Measurements from ENCODE around the gene GP1BB. TPM values are rescaled to one million over a fixed set of nuclear protein-coding genes. Genes with fewer than 3 reads are reported as not detected.
A peak's percentile ranks its signal among the peaks of the same experiment; 100 is the strongest.

Gene GP1BB
- total and polyA plus RNA-seq, 2 of the 13 experiments (the other 11 are each of a cell fraction or from before 2014, with no cell fraction given) = not detected

DNA sequence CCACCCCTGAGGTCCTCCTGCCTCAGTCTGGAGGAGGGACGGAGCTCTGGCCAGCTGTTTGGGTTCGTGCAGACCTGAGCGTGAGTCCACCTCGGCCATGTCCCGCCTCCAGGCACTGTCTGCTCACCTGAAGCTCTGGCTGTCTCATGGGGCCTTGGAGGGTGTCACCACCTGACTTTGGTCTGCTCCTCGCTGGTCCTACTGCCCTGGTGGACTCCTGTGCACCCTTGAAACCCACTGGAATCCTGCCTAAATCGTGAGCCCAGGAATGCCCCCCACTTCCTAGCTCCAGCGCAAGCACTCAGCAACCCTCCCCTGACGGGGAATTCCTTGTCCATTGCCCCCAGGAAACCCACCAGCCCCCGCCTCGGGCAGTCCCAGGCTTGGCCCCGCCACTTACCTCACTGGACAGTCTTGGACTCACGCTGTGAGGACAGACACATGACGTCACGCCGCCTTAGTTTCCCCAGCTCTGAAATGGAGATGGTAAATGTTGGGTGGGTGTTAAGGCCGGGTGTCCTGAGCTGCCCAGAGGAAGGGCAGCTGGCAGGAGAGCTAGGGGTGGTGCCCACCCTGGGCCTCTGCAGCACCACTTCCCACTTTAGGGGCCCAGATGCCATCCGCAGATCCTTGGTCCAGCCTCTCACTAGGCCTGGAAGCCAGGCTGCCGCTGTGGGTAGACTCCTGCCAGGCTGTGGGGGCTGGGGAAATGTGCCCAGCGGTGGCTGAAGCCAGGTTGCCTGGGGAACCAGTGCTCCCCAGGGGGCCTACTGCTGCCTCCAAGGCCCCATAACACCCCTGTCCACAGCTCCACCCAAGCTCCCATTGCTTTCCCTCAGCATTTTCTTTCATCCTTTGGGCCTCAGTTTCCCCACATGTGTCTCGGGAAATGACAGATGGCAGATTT, 19.1 kb downstream of the GP1BB start:
- TF ChIP-seq, protein P1, sequence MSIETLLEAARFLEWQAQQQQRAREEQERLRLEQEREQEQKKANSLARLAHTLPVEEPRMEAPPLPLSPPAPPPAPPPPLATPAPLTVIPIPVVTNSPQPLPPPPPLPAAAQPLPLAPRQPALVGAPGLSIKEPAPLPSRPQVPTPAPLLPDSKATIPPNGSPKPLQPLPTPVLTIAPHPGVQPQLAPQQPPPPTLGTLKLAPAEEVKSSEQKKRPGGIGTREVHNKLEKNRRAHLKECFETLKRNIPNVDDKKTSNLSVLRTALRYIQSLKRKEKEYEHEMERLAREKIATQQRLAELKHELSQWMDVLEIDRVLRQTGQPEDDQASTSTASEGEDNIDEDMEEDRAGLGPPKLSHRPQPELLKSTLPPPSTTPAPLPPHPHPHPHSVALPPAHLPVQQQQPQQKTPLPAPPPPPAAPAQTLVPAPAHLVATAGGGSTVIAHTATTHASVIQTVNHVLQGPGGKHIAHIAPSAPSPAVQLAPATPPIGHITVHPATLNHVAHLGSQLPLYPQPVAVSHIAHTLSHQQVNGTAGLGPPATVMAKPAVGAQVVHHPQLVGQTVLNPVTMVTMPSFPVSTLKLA (IDR thresholded peaks at IDR 0.05) = peak; percentile 32; the same call in 1 of the 2 replicates
- TF ChIP-seq ATF7 (IDR thresholded peaks at IDR 0.05) (peak; percentile 82), ATF7 (CRISPR knock-in tag; IDR thresholded peaks at IDR 0.05) (no peak), PHF8 (CRISPR knock-in tag; IDR thresholded peaks at IDR 0.05) (no peak), CREB1 (IDR thresholded peaks at IDR 0.05) (peak; percentile 94), CREB1 (CRISPR knock-in tag; IDR thresholded peaks at IDR 0.05) (no peak)
- H3K4me2 ChIP-seq (ENCODE audit: low read depth, low read length) = no peak overlapping the region
- H3K4me1 ChIP-seq (ENCODE audit: insufficient read depth, low read length) = peaks cover 10% of the 10 kb centered on the region
- FAIRE-seq = no peak
- in situ Hi-C loops (cut with HindIII; ENCODE audit: extremely low pct_ligation_motif_present, low pct_unique_long_range_greater_than_20kb) = no loop called here
- H3K36me3 ChIP-seq (replicated peaks in 1 of 2; ENCODE audit: control insufficient read depth in 1 of 2, insufficient read depth in 2 of 2, low read length in 2 of 2) = no peaks in the 10 kb centered on the region
- POLR2A ChIA-PET = no interaction called here
- intact Hi-C loops (cut with micrococcal nuclease; ENCODE audit: unreplicated experiment) = no loop called here
- ATAC-seq = 0 out of 3 replicates have a peak, but pooled peaks have one; percentile 6
- no peak overlapping the region for H3K9ac ChIP-seq (ENCODE audit: insufficient read depth, low read depth, low read length)
- H4K20me1 ChIP-seq (ENCODE audit: insufficient read depth, low read length) = no peaks in the 10 kb centered on the region
- peaks cover 12 to 85% of the 10 kb centered on the region in 2 experiments for H3K27me3 ChIP-seq (ENCODE audit: control insufficient read depth in 1 of 2, insufficient read depth in 2 of 2, low read length in 2 of 2)
- no peak overlapping the region for H3K27ac ChIP-seq (ENCODE audit: extremely low read length, insufficient read depth, low read length)
- DNase-seq (ENCODE audit: low spot score) = no peak
- H3K9me3 ChIP-seq (ENCODE audit: low read length) = no peaks in the 10 kb centered on the region
- BruUV-seq (replicated peaks) = no TSS peak
- H3K79me2 ChIP-seq (ENCODE audit: insufficient read depth, low read length) = no peaks in the 10 kb centered on the region
- CTCF ChIA-PET (ENCODE audit: low intra/inter-chr PET ratio, low total read pairs) = no interaction called here
- WGBS (ENCODE audit: low lambda C conversion rate) = 22% methylated on average over 9 of the region's 21 CpGs
- H3K4me3 ChIP-seq (replicated peaks in 1 of 3; ENCODE audit: insufficient read depth in 1 of 3, low read depth in 2 of 3, low read length in 3 of 3) = no peak overlapping the region
- H2AFZ ChIP-seq (ENCODE audit: low read length) = no peak overlapping the region

DNA sequence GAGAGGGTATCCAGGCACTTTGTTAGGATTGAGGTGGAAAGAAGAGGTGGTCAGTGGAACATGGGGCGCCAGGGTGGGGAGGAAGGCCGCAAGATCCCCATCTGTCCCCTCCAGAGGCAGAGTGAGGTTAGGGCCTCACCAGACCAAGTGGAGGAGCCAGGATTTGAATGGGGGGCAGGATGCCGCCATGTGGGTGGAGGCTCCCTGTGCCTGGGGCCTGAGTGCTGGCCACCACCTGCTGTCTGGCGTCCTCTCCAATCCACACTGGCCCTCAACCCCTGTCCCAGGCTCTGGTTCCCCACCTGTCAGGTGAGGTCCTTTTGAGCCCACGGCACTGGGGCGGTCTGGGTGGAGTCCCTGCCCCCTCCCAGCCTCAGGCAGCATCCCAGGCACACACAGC, 19.7 kb downstream of the GP1BB start:
- no peak overlapping the region for H3K4me3 ChIP-seq (replicated peaks in 1 of 3; ENCODE audit: insufficient read depth in 1 of 3, low read depth in 2 of 3, low read length in 3 of 3)
- peaks cover 3% of the 10 kb centered on the region; the same call in 1 of the 2 replicates for H3K4me1 ChIP-seq (ENCODE audit: insufficient read depth, low read length)
- H3K27ac ChIP-seq (ENCODE audit: extremely low read length, insufficient read depth, low read length) = no peak overlapping the region
- H4K20me1 ChIP-seq (ENCODE audit: insufficient read depth, low read length) = no peaks in the 10 kb centered on the region
- no peak for FAIRE-seq
- no peak overlapping the region for H3K4me2 ChIP-seq (ENCODE audit: low read depth, low read length)
- peaks cover 13 to 85% of the 10 kb centered on the region in 2 experiments for H3K27me3 ChIP-seq (ENCODE audit: control insufficient read depth in 1 of 2, insufficient read depth in 2 of 2, low read length in 2 of 2)
- no peak for ATAC-seq
- in situ Hi-C loops (cut with HindIII; ENCODE audit: extremely low pct_ligation_motif_present, low pct_unique_long_range_greater_than_20kb) = no loop called here
- no peak for DNase-seq (ENCODE audit: low spot score)
- BruUV-seq (replicated peaks) = no TSS peak
- H3K9ac ChIP-seq (ENCODE audit: insufficient read depth, low read depth, low read length) = no peak overlapping the region
- 82% methylated on average over 2 of the region's 6 CpGs for WGBS (ENCODE audit: low lambda C conversion rate)
- H3K9me3 ChIP-seq (ENCODE audit: low read length) = no peaks in the 10 kb centered on the region
- no peak overlapping the region for H2AFZ ChIP-seq (ENCODE audit: low read length)
- intact Hi-C loops (cut with micrococcal nuclease; ENCODE audit: unreplicated experiment) = no loop called here
- ChIA-PET POLR2A (no interaction called here), CTCF (ENCODE audit: low intra/inter-chr PET ratio, low total read pairs) (no interaction called here)
- no peaks in the 10 kb centered on the region for H3K36me3 ChIP-seq (replicated peaks in 1 of 2; ENCODE audit: control insufficient read depth in 1 of 2, insufficient read depth in 2 of 2, low read length in 2 of 2)
- H3K79me2 ChIP-seq (ENCODE audit: insufficient read depth, low read length) = no peaks in the 10 kb centered on the region
- TF ChIP-seq ZNF775 (CRISPR knock-in tag; IDR thresholded peaks at IDR 0.05; ENCODE audit: borderline replicate concordance) (no peak), ZFP62 (CRISPR knock-in tag; IDR thresholded peaks at IDR 0.05) (no peak), RFXANK (CRISPR knock-in tag; IDR thresholded peaks at IDR 0.05) (no peak), ZNF781 (CRISPR knock-in tag; IDR thresholded peaks at IDR 0.05; ENCODE audit: borderline replicate concordance, not compliant biosample characterization) (no peak), CBX2 (IDR thresholded peaks at IDR 0.05; ENCODE audit: low read depth, low read length) (no peak), CBX2 (CRISPR knock-in tag; IDR thresholded peaks at IDR 0.05; ENCODE audit: low read depth) (no peak), RXRA (CRISPR knock-in tag; IDR thresholded peaks at IDR 0.05) (no peak)
- TF ChIP-seq, protein P2, sequence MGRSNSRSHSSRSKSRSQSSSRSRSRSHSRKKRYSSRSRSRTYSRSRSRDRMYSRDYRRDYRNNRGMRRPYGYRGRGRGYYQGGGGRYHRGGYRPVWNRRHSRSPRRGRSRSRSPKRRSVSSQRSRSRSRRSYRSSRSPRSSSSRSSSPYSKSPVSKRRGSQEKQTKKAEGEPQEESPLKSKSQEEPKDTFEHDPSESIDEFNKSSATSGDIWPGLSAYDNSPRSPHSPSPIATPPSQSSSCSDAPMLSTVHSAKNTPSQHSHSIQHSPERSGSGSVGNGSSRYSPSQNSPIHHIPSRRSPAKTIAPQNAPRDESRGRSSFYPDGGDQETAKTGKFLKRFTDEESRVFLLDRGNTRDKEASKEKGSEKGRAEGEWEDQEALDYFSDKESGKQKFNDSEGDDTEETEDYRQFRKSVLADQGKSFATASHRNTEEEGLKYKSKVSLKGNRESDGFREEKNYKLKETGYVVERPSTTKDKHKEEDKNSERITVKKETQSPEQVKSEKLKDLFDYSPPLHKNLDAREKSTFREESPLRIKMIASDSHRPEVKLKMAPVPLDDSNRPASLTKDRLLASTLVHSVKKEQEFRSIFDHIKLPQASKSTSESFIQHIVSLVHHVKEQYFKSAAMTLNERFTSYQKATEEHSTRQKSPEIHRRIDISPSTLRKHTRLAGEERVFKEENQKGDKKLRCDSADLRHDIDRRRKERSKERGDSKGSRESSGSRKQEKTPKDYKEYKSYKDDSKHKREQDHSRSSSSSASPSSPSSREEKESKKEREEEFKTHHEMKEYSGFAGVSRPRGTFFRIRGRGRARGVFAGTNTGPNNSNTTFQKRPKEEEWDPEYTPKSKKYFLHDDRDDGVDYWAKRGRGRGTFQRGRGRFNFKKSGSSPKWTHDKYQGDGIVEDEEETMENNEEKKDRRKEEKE (IDR thresholded peaks at IDR 0.05) = no peak

Measured in HepG2 (cell line).